ENCODE results near the gene DPYSL4.

DNA sequence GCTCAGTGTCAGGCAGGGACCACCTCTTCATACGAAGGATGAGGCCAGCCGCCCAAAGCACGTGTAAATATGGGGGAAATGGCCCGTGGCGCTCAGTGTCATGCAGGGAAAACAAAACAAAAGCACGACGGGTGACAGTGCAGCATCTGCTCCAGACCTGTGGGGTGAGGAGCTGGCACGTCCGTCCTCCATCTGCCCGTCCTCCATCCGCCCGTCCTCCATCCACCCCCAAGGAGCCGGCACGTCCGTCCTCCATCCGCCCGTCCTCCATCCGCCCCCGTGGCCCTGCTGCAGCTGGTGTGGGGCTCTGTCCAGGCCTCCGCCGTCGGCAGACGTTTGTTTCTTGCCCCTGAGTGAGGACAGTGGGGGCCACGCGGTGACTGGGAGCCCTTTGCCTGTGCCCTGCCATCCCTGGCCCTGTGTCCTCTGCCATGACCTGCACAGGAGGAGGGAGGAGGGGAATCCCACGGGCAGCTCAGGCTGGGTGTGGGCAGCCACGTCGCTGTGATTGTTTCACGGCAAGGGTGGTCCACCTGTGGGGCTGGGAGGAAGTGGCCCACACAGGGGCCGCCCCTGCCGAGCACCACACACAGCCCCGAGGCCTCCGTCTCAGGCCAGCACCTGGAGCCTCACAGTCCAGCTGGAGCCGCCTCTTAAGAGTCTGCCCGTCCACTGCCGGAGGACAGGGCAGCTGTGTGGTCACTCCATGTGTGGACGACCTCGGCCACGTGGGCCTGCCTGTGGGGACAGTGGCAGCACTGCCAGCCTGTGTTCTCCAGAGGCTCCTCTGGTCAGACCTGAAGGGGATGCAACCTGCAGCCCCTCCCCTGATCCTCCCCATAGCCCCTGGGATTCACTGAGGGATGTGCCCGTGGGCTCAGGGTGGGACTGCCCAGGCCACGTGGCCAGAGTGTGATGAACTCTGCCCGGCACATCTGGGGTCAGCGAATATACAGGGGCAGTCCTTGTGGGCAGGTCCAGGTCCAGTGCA, 38.2 kb upstream of the DPYSL4 start:
- no peak for TF ChIP-seq EP300 (IDR thresholded peaks at IDR 0.05)
- TF ChIP-seq, protein P1, sequence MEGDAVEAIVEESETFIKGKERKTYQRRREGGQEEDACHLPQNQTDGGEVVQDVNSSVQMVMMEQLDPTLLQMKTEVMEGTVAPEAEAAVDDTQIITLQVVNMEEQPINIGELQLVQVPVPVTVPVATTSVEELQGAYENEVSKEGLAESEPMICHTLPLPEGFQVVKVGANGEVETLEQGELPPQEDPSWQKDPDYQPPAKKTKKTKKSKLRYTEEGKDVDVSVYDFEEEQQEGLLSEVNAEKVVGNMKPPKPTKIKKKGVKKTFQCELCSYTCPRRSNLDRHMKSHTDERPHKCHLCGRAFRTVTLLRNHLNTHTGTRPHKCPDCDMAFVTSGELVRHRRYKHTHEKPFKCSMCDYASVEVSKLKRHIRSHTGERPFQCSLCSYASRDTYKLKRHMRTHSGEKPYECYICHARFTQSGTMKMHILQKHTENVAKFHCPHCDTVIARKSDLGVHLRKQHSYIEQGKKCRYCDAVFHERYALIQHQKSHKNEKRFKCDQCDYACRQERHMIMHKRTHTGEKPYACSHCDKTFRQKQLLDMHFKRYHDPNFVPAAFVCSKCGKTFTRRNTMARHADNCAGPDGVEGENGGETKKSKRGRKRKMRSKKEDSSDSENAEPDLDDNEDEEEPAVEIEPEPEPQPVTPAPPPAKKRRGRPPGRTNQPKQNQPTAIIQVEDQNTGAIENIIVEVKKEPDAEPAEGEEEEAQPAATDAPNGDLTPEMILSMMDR (IDR thresholded peaks at IDR 0.05): no peak

Measured in upper lobe of left lung (tissue), 4 donors.